Measurements from ENCODE around the gene C19orf12. TPM values are rescaled to one million over a fixed set of nuclear protein-coding genes. Genes with fewer than 3 reads are reported as not detected.

C19orf12 gene
- total and polyA plus RNA-seq, 2 experiments from 2014 or later, result 11.4 to 17.2 TPM

GRCh38 chr19:29676586-29676985, 38.5 kb downstream of the C19orf12 start:
- Histone ChIP-seq H3K27ac (ENCODE audit: low read depth) (no peak overlapping the region), H3K4me2 (no peak overlapping the region), H3K79me2 (replicated peaks; ENCODE audit: insufficient read depth) (peaks cover 11% of the 10 kb centered on the region), H3K27me3 (ENCODE audit: insufficient read depth) (no peaks in the 10 kb centered on the region), H4K20me1 (replicated peaks; ENCODE audit: insufficient read depth) (no peaks in the 10 kb centered on the region), H3K36me3 (ENCODE audit: insufficient read depth) (no peaks in the 10 kb centered on the region), H3F3A (replicated peaks; ENCODE audit: low read depth) (no peaks in the 10 kb centered on the region), H2AFZ (no peak overlapping the region), H3K4me1 (ENCODE audit: insufficient read depth) (no peaks in the 10 kb centered on the region), H3K9me2 (ENCODE audit: insufficient read depth) (no peaks in the 10 kb centered on the region), H3K4me3 (no peak overlapping the region)
- Mint-ChIP-seq H3K9me3 (no peaks in the 10 kb centered on the region; the same call in 2 of the 3 replicates), H3K36me3 (ENCODE audit: low read depth) (peaks cover 3% of the 10 kb centered on the region; the same call in 1 of the 3 replicates), H3K4me3 (no peak overlapping the region), H3K27ac (no peak overlapping the region; the same call in 1 of the 2 replicates), H3K4me1 (peaks cover 6% of the 10 kb centered on the region; the same call in 2 of the 3 replicates), H3K27me3 (ENCODE audit: insufficient read depth, low read depth, poor library complexity) (peaks cover 10% of the 10 kb centered on the region)
- no peak for TF ChIP-seq ZNF114 (CRISPR knock-in tag; IDR thresholded peaks at IDR 0.05)
- no peak for TF ChIP-seq REST (IDR thresholded peaks at IDR 0.05; ENCODE audit: unreplicated experiment)
- TF ChIP-seq EZH2phosphoT487 (IDR thresholded peaks at IDR 0.05; ENCODE audit: unreplicated experiment), result no peak
- no peak for TF ChIP-seq EZH2 (IDR thresholded peaks at IDR 0.05; ENCODE audit: low read depth, unreplicated experiment)
- no peak for TF ChIP-seq NANOG (IDR thresholded peaks at IDR 0.05; ENCODE audit: borderline replicate concordance)
- TF ChIP-seq STAT1 (IDR thresholded peaks at IDR 0.05; ENCODE audit: unreplicated experiment), result no peak
- no peak for TF ChIP-seq POLR2AphosphoS5 (IDR thresholded peaks at IDR 0.05; ENCODE audit: low read depth)
- no peak for TF ChIP-seq JUNB (IDR thresholded peaks at IDR 0.05; ENCODE audit: unreplicated experiment)
- no peak for TF ChIP-seq ZNF462 (CRISPR knock-in tag; IDR thresholded peaks at IDR 0.05)
- TF ChIP-seq CREB1 (CRISPR knock-in tag; IDR thresholded peaks at IDR 0.05; ENCODE audit: low read depth), result no peak
- TF ChIP-seq CTCF (conservative IDR thresholded peaks at IDR 0.05; ENCODE audit: low read depth in 2 of 2), result no peak
- TF ChIP-seq ZNF331 (CRISPR knock-in tag; IDR thresholded peaks at IDR 0.05; ENCODE audit: low read depth), result no peak
- no peak for TF ChIP-seq ETS1 (IDR thresholded peaks at IDR 0.05)
- DNase-seq (ENCODE audit: low spot score) (no peak), ATAC-seq (no peak)
